ENCODE results near the gene SDK2. TPM values are rescaled to one million over a fixed set of nuclear protein-coding genes. Genes with fewer than 3 reads are reported as not detected.

Gene SDK2
- total and polyA plus RNA-seq, 11 donors: 0.84 to 4.0 (median 2.6) TPM

DNA sequence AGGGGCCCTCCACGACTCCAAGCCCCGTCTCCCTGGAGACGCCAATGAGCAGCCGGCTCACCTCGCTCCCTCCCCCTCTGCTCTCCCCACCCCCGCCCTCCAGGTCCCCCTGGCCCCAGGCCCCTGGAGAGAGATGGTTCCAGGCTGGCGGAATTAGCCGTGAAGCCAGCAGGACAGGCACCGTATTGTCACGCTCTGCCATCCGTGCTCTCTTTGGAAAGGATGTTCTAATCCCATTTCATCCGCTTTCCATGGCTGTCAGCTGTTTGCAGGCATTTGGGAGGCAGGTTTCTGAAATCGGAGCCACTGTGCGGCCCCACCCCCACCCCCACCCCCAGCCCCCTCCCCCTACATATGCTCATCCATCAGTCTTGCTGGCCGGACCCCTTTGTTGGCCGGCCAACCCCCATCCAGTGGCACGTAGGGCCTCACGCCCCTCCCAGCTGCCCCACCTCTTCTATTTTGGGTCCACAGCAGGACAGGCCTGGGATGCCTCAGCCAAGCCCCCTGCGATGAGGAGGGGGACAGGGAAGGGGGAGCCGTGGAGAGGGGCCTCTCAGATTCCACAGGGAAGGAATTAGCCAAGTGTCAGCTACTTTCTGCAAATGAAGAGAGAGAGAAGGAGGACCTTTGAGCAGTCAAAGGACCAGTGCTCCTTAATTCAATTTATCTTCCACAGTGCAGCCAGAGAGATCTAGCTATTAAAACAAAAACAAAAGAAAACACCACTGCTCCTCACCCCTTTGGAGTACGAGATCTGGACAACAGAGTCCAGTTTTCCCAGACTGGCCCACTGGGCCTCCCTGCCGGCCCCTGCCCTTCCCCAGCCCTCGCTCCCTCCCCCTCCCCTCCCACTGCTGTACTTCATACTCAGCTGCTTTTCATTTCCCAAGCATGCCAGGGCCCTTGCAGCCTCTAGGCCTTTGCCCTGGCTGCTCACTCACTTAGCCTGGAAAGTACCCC is 30.7 kb downstream of the SDK2 start:
- H3K4me1 ChIP-seq: no peaks in the 10 kb centered on the region
- WGBS, 4 donors: 51 to 68% (median 59%) methylated on average over 22 to 23 of the region's 23 CpGs
- DNase-seq: peak in 2 of 5 donors; percentile 6 to 36
- TF ChIP-seq, protein P1, sequence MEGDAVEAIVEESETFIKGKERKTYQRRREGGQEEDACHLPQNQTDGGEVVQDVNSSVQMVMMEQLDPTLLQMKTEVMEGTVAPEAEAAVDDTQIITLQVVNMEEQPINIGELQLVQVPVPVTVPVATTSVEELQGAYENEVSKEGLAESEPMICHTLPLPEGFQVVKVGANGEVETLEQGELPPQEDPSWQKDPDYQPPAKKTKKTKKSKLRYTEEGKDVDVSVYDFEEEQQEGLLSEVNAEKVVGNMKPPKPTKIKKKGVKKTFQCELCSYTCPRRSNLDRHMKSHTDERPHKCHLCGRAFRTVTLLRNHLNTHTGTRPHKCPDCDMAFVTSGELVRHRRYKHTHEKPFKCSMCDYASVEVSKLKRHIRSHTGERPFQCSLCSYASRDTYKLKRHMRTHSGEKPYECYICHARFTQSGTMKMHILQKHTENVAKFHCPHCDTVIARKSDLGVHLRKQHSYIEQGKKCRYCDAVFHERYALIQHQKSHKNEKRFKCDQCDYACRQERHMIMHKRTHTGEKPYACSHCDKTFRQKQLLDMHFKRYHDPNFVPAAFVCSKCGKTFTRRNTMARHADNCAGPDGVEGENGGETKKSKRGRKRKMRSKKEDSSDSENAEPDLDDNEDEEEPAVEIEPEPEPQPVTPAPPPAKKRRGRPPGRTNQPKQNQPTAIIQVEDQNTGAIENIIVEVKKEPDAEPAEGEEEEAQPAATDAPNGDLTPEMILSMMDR (IDR thresholded peaks at IDR 0.05): no peak
- no peak for TF ChIP-seq POLR2A (IDR thresholded peaks at IDR 0.05)
- intact Hi-C loops (cut with DNase I): no loop called here
- peaks cover 0 to 10% (median 0%) of the 10 kb centered on the region in 9 donors for H3K27me3 ChIP-seq
- H3K4me3 ChIP-seq: no peak overlapping the region
- ATAC-seq: no peak
- no peaks in the 10 kb centered on the region for H3K9me3 ChIP-seq
- no peak overlapping the region for H3K27ac ChIP-seq
- no peaks in the 10 kb centered on the region for H3K36me3 ChIP-seq

DNA sequence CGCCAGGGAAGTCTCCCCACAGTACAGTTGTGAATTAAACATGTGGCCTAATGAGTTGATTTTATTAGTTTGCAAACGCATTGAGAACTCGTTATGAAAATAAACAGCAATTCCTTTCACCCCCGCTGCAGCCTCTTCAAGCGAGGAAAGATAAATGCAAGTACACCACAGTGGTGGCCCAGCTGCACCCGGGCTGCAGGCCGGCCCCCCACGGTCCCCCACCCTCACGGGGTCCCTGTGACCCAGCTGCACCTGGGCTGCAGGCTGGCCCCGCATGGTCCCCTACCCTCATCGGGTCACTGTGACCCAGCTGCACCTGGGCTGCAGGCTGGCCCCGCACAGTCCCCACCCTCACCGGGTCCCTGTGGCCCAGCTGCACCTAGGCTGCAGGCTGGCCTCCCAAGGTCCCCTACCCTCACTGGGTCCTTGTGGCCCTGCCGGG is 32.2 kb downstream of the SDK2 start:
- ATAC-seq (no peak), DNase-seq (peak in 2 of 5 donors; percentile 1 to 56)
- H3K4me1 ChIP-seq: no peaks in the 10 kb centered on the region
- H3K4me3 ChIP-seq: no peak overlapping the region
- TF ChIP-seq, protein P1 (IDR thresholded peaks at IDR 0.05): no peak
- TF ChIP-seq POLR2A (IDR thresholded peaks at IDR 0.05): no peak
- H3K36me3 ChIP-seq: no peaks in the 10 kb centered on the region
- WGBS, 4 donors: 76 to 84% (median 83%) methylated on average over 12 to 14 of the region's 14 CpGs
- H3K27ac ChIP-seq: no peak overlapping the region
- H3K9me3 ChIP-seq: no peaks in the 10 kb centered on the region
- intact Hi-C loops (cut with DNase I): no loop called here
- H3K27me3 ChIP-seq: peaks cover 0 to 10% (median 0%) of the 10 kb centered on the region in 9 donors

- H3K36me3 ChIP-seq: no peaks in the 10 kb centered on the region
- no peak for ATAC-seq
- H3K27me3 ChIP-seq: peaks cover 0 to 10% (median 0%) of the 10 kb centered on the region in 9 donors
- no peaks in the 10 kb centered on the region for H3K9me3 ChIP-seq
- 86 to 92% (median 88%) methylated on average over 7 of the region's 7 CpGs; no CpG with 5 or more reads in 1 of the 4 donors for WGBS, 4 donors
- DNase-seq: peak in 2 of 5 donors; percentile 11 to 16
- intact Hi-C loops (cut with DNase I): no loop called here
- TF ChIP-seq POLR2A (IDR thresholded peaks at IDR 0.05): no peak
- TF ChIP-seq, protein P1 (IDR thresholded peaks at IDR 0.05): no peak
- H3K27ac ChIP-seq: no peak overlapping the region
- no peak overlapping the region for H3K4me3 ChIP-seq
- no peaks in the 10 kb centered on the region for H3K4me1 ChIP-seq
Observed at GRCh38 chr17:73611630-73612029, 32.6 kb downstream of the SDK2 start.

GRCh38 chr17:73610331-73610911 is 33.8 kb downstream of the SDK2 start:
- H3K4me1 ChIP-seq: no peaks in the 10 kb centered on the region
- no peak overlapping the region for H3K4me3 ChIP-seq
- H3K36me3 ChIP-seq: no peaks in the 10 kb centered on the region
- no peak for ATAC-seq
- H3K27me3 ChIP-seq: peaks cover 0 to 9% (median 0%) of the 10 kb centered on the region in 9 donors
- DNase-seq: peak in 2 of 5 donors; percentile 1 to 7
- WGBS, 4 donors: 80 to 85% (median 82%) methylated on average over 7 of the region's 7 CpGs
- H3K9me3 ChIP-seq: no peaks in the 10 kb centered on the region
- H3K27ac ChIP-seq: no peak overlapping the region
- no peak for TF ChIP-seq POLR2A (IDR thresholded peaks at IDR 0.05)
- TF ChIP-seq, protein P1 (IDR thresholded peaks at IDR 0.05): no peak
- intact Hi-C loops (cut with DNase I): no loop called here
